ENCODE data around the gene RCAN1.

Gene RCAN1

GRCh38 chr21:34614628-34615486, at the start of gene RCAN1:
Gene RCAN1, minus strand, starts transcription at chr21:34615113. Its CDS starts 102 bp downstream, at chr21:34615011.
- H3K4me3 ChIP-seq (ENCODE audit: low read depth, low read length): peak within 1 kb of the TSS; percentile 69
- TF ChIP-seq, protein P1, sequence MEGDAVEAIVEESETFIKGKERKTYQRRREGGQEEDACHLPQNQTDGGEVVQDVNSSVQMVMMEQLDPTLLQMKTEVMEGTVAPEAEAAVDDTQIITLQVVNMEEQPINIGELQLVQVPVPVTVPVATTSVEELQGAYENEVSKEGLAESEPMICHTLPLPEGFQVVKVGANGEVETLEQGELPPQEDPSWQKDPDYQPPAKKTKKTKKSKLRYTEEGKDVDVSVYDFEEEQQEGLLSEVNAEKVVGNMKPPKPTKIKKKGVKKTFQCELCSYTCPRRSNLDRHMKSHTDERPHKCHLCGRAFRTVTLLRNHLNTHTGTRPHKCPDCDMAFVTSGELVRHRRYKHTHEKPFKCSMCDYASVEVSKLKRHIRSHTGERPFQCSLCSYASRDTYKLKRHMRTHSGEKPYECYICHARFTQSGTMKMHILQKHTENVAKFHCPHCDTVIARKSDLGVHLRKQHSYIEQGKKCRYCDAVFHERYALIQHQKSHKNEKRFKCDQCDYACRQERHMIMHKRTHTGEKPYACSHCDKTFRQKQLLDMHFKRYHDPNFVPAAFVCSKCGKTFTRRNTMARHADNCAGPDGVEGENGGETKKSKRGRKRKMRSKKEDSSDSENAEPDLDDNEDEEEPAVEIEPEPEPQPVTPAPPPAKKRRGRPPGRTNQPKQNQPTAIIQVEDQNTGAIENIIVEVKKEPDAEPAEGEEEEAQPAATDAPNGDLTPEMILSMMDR (IDR thresholded peaks at IDR 0.05; ENCODE audit: low read depth, low read length): no peak

- TF ChIP-seq, protein P1 (IDR thresholded peaks at IDR 0.05; ENCODE audit: low read depth, low read length): no peak
Measured at GRCh38 chr21:34661848-34662247, 46.9 kb upstream of the RCAN1 start.

GRCh38 chr21:34653522-34653921, 38.6 kb upstream of the RCAN1 start:
- TF ChIP-seq, protein P1 (IDR thresholded peaks at IDR 0.05; ENCODE audit: low read depth, low read length): no peak
- H3K4me3 ChIP-seq (ENCODE audit: low read depth, low read length): no peak overlapping the region

More at GRCh38 chr21:34661848-34662247, 46.9 kb upstream of the RCAN1 start:
- H3K4me3 ChIP-seq (ENCODE audit: low read depth, low read length): no peak overlapping the region

DNA sequence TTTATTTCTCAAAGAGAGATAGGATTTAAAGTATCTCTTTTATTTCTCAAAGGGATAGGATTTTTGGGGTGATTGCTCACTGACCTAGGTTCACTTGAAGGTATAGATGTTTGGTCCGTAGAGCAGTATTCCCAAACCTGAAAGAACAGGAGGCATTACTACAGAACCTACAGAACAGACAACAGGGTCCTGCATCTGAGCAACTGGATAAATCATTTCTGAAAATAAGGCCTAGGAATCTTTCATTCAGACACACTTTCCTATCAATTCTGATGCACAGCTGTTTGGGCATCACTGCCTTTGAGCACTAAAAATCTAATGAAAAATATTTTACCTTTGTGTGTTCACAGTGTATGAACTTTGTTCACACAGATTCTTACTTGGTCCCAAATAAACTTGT, 36.7 kb upstream of the RCAN1 start:
- TF ChIP-seq, protein P1 (IDR thresholded peaks at IDR 0.05; ENCODE audit: low read depth, low read length): no peak
- no peak overlapping the region for H3K4me3 ChIP-seq (ENCODE audit: low read depth, low read length)

DNA sequence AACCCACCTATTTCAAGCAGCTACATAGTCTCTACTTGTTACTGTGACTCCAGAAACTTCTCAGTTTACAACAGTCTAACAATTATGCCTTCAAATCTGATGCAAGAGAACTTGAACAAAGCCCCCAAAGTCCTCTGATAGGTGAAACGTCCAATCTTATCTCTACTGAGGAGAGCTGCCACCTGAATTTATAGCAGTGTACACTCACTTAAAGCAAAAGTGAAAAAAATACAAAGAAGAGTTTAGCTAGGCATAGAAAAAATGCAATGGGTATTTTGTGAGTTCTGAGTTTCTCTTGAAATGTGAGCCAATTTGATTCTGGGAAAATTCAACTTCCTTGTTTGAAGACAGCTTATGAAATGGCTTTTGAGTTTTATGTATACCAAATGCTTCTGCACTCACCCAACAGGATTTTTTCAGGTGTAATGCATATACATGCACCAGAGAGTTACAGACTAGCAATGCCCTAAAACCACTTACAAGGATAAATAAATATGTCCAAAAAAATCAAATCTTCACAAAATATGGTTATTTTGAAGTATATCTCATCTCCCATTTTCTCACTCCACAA, 36.0 kb upstream of the RCAN1 start:
- TF ChIP-seq, protein P1 (IDR thresholded peaks at IDR 0.05; ENCODE audit: low read depth, low read length): no peak
- no peak overlapping the region for H3K4me3 ChIP-seq (ENCODE audit: low read depth, low read length)

- TF ChIP-seq, protein P1 (IDR thresholded peaks at IDR 0.05; ENCODE audit: low read depth, low read length): no peak
- H3K4me3 ChIP-seq (ENCODE audit: low read depth, low read length): no peak overlapping the region
Measured at GRCh38 chr21:34649400-34649799, 34.5 kb upstream of the RCAN1 start.

DNA sequence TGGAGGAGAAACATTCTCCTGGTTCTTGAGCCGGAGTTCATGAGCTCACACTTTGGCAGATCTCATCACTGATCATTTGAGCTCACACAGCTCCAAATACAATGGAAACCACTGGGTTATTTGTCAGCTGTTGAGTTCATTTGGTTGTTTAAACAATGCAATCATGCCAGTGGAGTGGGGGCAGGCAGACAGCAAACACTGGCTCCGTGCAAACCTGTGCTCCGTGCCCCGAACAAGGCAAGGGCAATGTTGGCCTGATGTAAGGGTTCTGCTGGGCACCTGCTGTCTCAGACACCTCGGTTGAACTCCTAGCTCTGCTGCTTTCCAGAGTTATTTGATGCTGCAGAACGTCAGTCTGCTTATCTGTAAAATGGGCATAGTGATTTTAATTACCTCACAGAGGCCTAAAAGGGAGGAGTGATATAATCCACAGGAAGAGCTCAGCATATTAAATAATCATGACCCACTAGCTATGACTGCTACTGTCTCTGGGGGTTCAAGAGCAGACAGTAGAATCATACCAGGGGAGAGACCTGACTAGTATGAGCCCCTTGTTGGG, 33.9 kb upstream of the RCAN1 start:
- TF ChIP-seq, protein P1 (IDR thresholded peaks at IDR 0.05; ENCODE audit: low read depth, low read length): no peak
- H3K4me3 ChIP-seq (ENCODE audit: low read depth, low read length): no peak overlapping the region
